Thymus (tissue), 14 donors: Measurements from ENCODE around the gene TMEM52. TPM values are rescaled to one million over a fixed set of nuclear protein-coding genes. Genes with fewer than 3 reads are reported as not detected.

ENCODE experiments used
- DNase-seq, 9 donors: peaks; one replicate each; pipeline ENCODE4 v3.0.0-alpha.2; 2013; ENCODE audit warnings: low spot score in 9 of 9, low read depth in 6 of 9, missing footprints in 1 of 9
- H3K27ac ChIP-seq, 2 donors: one replicate each; pipeline ENCODE4 v1.5.1; 2013; ENCODE audit warnings: control low read depth in 1 of 2, low read depth in 1 of 2, low read length in 1 of 2, mild to moderate bottlenecking in 1 of 2, moderate library complexity in 1 of 2
- H3K27me3 ChIP-seq, 2 donors: one replicate each; pipeline ENCODE4 v1.5.1; 2013; ENCODE audit warnings: low read length in 1 of 2; ENCODE audit not compliant: control insufficient read depth in 2 of 2, insufficient read depth in 1 of 2
- H3K36me3 ChIP-seq, 2 donors: one replicate each; pipeline ENCODE4 v1.5.1; 2013; ENCODE audit warnings: low read length in 1 of 2, mild to moderate bottlenecking in 1 of 2, moderate library complexity in 1 of 2; ENCODE audit not compliant: control insufficient read depth in 2 of 2, insufficient read depth in 2 of 2
- H3K4me1 ChIP-seq, 2 donors: one replicate each; pipeline ENCODE4 v1.5.1; 2013; ENCODE audit warnings: low read length in 2 of 2; ENCODE audit not compliant: control insufficient read depth in 2 of 2, insufficient read depth in 2 of 2
- H3K4me3 ChIP-seq, 2 donors: one replicate each; pipeline ENCODE4 v1.5.1; 2013; ENCODE audit warnings: low read length in 2 of 2, control low read depth in 1 of 2, mild to moderate bottlenecking in 1 of 2
- H3K9me3 ChIP-seq, 2 donors: one replicate each; pipeline ENCODE4 v1.5.1; 2013; ENCODE audit warnings: low read length in 1 of 2, mild to moderate bottlenecking in 1 of 2; ENCODE audit not compliant: control insufficient read depth in 2 of 2, insufficient read depth in 1 of 2
- WGBS: extraction: QIAGEN DNeasy Blood & Tissue Kit; methylation state at CpG from one replicate; pipeline ENCODE4 v1.1.7; 2013; 5-methylcytosine and 5-hydroxymethylcytosine counted together
- long read RNA-seq, 10 donors: transcript quantifications; one replicate each; lab custom pipeline, GENCODE V29; 2026
- polyA plus RNA-seq: library from polyadenylated mRNA; stranded (reverse); fragments of 200-250 nt; gene quantifications from one replicate; pipeline ENCODE4 v1.2.3, GENCODE V29; 2013
- total RNA-seq: library from RNA; stranded (reverse); fragments of 120-200 nt; gene quantifications from one replicate; pipeline ENCODE4 v1.2.4, GENCODE V29; 2013
- donor health status: healthy.

The TMEM52 gene
- 0.28 TPM for total RNA-seq
- polyA plus RNA-seq: 0.94 TPM
- long read RNA-seq, donor 1: 0 reads
- long read RNA-seq, donor 2, partial matches to known transcripts: 0 of 1 reads
- long read RNA-seq, donor 2, other reads (novel, unspliced or antisense): 0 of 1 reads
- long read RNA-seq, donor 3: 0 reads
- long read RNA-seq, donor 4: 0 reads
- long read RNA-seq, donor 5: 0 reads
- long read RNA-seq, donor 6: 0 reads
- long read RNA-seq, donor 7, partial matches to known transcripts: 0 of 1 reads
- long read RNA-seq, donor 7, other reads (novel, unspliced or antisense): 0 of 1 reads
- long read RNA-seq, donor 8: 0 reads
- long read RNA-seq, donor 9: 0 reads
- long read RNA-seq, donor 10, partial matches to known transcripts: 0 of 1 reads
- long read RNA-seq, donor 10, other reads (novel, unspliced or antisense): 0 of 1 reads

GRCh38 chr1:1918901-1919303 is at the start of gene TMEM52:
TSS of gene TMEM52 (minus strand) at chr1:1919279. CDS start at chr1:1919265, 14 bp downstream.
- peak within 1 kb of the TSS in 1 of 2 donors; percentile 37 for H3K27ac ChIP-seq
- peaks cover 9 to 11% of the 10 kb centered on the region in 2 donors for H3K4me1 ChIP-seq
- H3K27me3 ChIP-seq: peaks cover 3 to 20% of the 10 kb centered on the region in 2 donors

GRCh38 chr1:1967879-1968278 is 48.8 kb upstream of the TMEM52 start:
- DNase-seq: no peak
- 93% methylated on average over 3 of the region's 3 CpGs for WGBS

More at GRCh38 chr1:1918901-1919303, at the start of gene TMEM52:
- no peaks in the 10 kb centered on the region for H3K36me3 ChIP-seq
- peaks cover 0 to 2% of the 10 kb centered on the region in 2 donors for H3K9me3 ChIP-seq
- under 1% methylated on average over 44 of the region's 44 CpGs for WGBS
- peak within 1 kb of the TSS; percentile 18 to 58 for H3K4me3 ChIP-seq
- DNase-seq: peak in 1 of 9 donors; percentile 23

GRCh38 chr1:1967151-1967550 is 48.1 kb upstream of the TMEM52 start:
- H3K4me1 ChIP-seq: no peaks in the 10 kb centered on the region
- H3K9me3 ChIP-seq: peaks cover 0 to 5% of the 10 kb centered on the region in 2 donors
- H3K36me3 ChIP-seq: no peaks in the 10 kb centered on the region
- no peak overlapping the region for H3K4me3 ChIP-seq
- peaks cover 0 to 13% of the 10 kb centered on the region in 2 donors for H3K27me3 ChIP-seq
- 58% methylated on average over 16 of the region's 16 CpGs for WGBS
- DNase-seq: no peak
- no peak overlapping the region for H3K27ac ChIP-seq

More at GRCh38 chr1:1967879-1968278, 48.8 kb upstream of the TMEM52 start:
- H3K4me1 ChIP-seq: no peaks in the 10 kb centered on the region
- no peak overlapping the region for H3K27ac ChIP-seq
- H3K9me3 ChIP-seq: peaks cover 0 to 5% of the 10 kb centered on the region in 2 donors
- H3K27me3 ChIP-seq: peaks cover 0 to 13% of the 10 kb centered on the region in 2 donors
- H3K4me3 ChIP-seq: no peak overlapping the region
- H3K36me3 ChIP-seq: no peaks in the 10 kb centered on the region

GRCh38 chr1:1966071-1966740 is 47.1 kb upstream of the TMEM52 start:
- DNase-seq: no peak
- WGBS: 81% methylated on average over 38 of the region's 38 CpGs
- Histone ChIP-seq H3K36me3 (no peaks in the 10 kb centered on the region), H3K4me3 (no peak overlapping the region), H3K9me3 (peaks cover 0 to 3% of the 10 kb centered on the region in 2 donors), H3K4me1 (no peaks in the 10 kb centered on the region), H3K27ac (no peak overlapping the region), H3K27me3 (peaks cover 0 to 18% of the 10 kb centered on the region in 2 donors)

- WGBS: 88% methylated on average over 10 of the region's 10 CpGs
- Histone ChIP-seq H3K9me3 (no peaks in the 10 kb centered on the region), H3K4me3 (no peak overlapping the region), H3K27ac (no peak overlapping the region), H3K36me3 (no peaks in the 10 kb centered on the region), H3K4me1 (no peaks in the 10 kb centered on the region), H3K27me3 (peaks cover 0 to 24% of the 10 kb centered on the region in 2 donors)
- no peak for DNase-seq
These were observed 46.5 kb upstream of the TMEM52 start for GRCh38 chr1:1965546-1965945.

- Histone ChIP-seq H3K4me3 (no peak overlapping the region), H3K36me3 (no peaks in the 10 kb centered on the region), H3K9me3 (no peaks in the 10 kb centered on the region), H3K27me3 (peaks cover 0 to 31% of the 10 kb centered on the region in 2 donors), H3K27ac (no peak overlapping the region), H3K4me1 (no peaks in the 10 kb centered on the region)
- DNase-seq: no peak
- WGBS: 89% methylated on average over 25 of the region's 25 CpGs
These were observed 45.7 kb upstream of the TMEM52 start for GRCh38 chr1:1964811-1965210.

- Histone ChIP-seq H3K4me3 (no peak overlapping the region), H3K36me3 (no peaks in the 10 kb centered on the region), H3K4me1 (no peaks in the 10 kb centered on the region), H3K9me3 (no peaks in the 10 kb centered on the region), H3K27ac (no peak overlapping the region), H3K27me3 (peaks cover 0 to 40% of the 10 kb centered on the region in 2 donors)
- DNase-seq: no peak
- 93% methylated on average over 17 of the region's 17 CpGs for WGBS
These were observed 44.5 kb upstream of the TMEM52 start for GRCh38 chr1:1963570-1963969.

GRCh38 chr1:1962752-1963151 is 43.7 kb upstream of the TMEM52 start:
- no peak for DNase-seq
- 93% methylated on average over 2 of the region's 2 CpGs for WGBS
- Histone ChIP-seq H3K4me1 (no peaks in the 10 kb centered on the region), H3K27me3 (peaks cover 0 to 44% of the 10 kb centered on the region in 2 donors), H3K36me3 (no peaks in the 10 kb centered on the region), H3K27ac (no peak overlapping the region), H3K4me3 (no peak overlapping the region), H3K9me3 (no peaks in the 10 kb centered on the region)
